ENCODE measurements around the gene PRKCSH. TPM values are rescaled to one million over a fixed set of nuclear protein-coding genes. Genes with fewer than 3 reads are reported as not detected.
"Not testable (repeated sequence)": the region's sequence is repeated elsewhere in the genome, so short reads cannot be mapped to it uniquely, and the experiment has no call there.

PRKCSH gene
- total RNA-seq, 2 donors from 2014 or later: 78.0 to 82.8 TPM

GRCh38 chr19:11461453-11461852 is 26.0 kb downstream of the PRKCSH start:
- Histone ChIP-seq H3K27ac (no peak overlapping the region), H3K9me3 (no peaks in the 10 kb centered on the region), H3K27me3 (no peaks in the 10 kb centered on the region), H3K36me3 (no peaks in the 10 kb centered on the region), H3K4me3 (no peak overlapping the region), H3K4me1 (no peaks in the 10 kb centered on the region)
- no peak for DNase-seq (ENCODE audit: low spot score)
- TF ChIP-seq, protein P1, sequence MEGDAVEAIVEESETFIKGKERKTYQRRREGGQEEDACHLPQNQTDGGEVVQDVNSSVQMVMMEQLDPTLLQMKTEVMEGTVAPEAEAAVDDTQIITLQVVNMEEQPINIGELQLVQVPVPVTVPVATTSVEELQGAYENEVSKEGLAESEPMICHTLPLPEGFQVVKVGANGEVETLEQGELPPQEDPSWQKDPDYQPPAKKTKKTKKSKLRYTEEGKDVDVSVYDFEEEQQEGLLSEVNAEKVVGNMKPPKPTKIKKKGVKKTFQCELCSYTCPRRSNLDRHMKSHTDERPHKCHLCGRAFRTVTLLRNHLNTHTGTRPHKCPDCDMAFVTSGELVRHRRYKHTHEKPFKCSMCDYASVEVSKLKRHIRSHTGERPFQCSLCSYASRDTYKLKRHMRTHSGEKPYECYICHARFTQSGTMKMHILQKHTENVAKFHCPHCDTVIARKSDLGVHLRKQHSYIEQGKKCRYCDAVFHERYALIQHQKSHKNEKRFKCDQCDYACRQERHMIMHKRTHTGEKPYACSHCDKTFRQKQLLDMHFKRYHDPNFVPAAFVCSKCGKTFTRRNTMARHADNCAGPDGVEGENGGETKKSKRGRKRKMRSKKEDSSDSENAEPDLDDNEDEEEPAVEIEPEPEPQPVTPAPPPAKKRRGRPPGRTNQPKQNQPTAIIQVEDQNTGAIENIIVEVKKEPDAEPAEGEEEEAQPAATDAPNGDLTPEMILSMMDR (IDR thresholded peaks at IDR 0.05): no peak

GRCh38 chr19:11463391-11463790 is 28.0 kb downstream of the PRKCSH start:
- no peak for DNase-seq (ENCODE audit: low spot score)
- TF ChIP-seq, protein P1 (IDR thresholded peaks at IDR 0.05): no peak
- H3K27me3 ChIP-seq: no peaks in the 10 kb centered on the region
- no peaks in the 10 kb centered on the region for H3K9me3 ChIP-seq
- no peak overlapping the region for H3K4me3 ChIP-seq
- no peaks in the 10 kb centered on the region for H3K36me3 ChIP-seq
- no peak overlapping the region for H3K27ac ChIP-seq
- no peaks in the 10 kb centered on the region for H3K4me1 ChIP-seq

DNA sequence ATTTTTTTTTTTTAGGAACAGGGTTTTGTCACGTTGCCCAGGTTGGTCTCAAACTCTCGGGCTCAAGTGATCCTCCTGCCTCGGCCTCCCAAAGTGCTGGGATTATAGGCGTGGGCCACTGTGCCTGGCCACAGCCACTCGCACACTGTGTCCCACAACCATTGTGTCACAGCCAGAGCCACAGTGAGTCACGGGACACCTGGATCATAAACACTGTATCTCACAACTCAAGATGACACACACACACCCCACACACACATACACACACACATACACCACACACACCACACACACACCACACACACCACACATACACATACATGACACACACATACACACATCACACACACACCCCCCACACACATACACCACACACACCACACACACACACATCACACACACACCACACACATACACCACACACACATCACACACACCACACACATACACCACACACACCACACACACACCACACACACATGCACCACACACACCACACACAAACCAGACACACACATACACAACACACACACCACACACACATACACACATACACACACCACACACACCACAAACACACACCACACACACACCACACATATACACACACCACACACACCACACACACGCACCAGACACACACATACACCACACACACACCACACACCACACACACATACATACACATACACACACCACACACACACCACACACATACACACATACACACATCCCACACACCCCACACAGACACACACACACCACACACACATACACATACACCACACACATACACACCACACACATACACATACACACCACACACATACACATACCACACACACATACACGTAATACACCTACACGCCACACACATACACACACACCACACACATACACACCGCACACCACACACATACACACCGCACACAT is 29.2 kb downstream of the PRKCSH start:
- H3K4me3 ChIP-seq: no peak overlapping the region
- H3K27ac ChIP-seq: no peak overlapping the region
- no peaks in the 10 kb centered on the region for H3K9me3 ChIP-seq
- no peak for DNase-seq (ENCODE audit: low spot score)
- TF ChIP-seq, protein P1 (IDR thresholded peaks at IDR 0.05): no peak
- H3K27me3 ChIP-seq: no peaks in the 10 kb centered on the region
- H3K36me3 ChIP-seq: no peaks in the 10 kb centered on the region
- H3K4me1 ChIP-seq: no peaks in the 10 kb centered on the region

- no peaks in the 10 kb centered on the region for H3K36me3 ChIP-seq
- no peak overlapping the region for H3K27ac ChIP-seq
- no peak overlapping the region for H3K4me3 ChIP-seq
- no peaks in the 10 kb centered on the region for H3K9me3 ChIP-seq
- no peaks in the 10 kb centered on the region for H3K27me3 ChIP-seq
- TF ChIP-seq, protein P1 (IDR thresholded peaks at IDR 0.05): no peak
- no peak for DNase-seq (ENCODE audit: low spot score)
- no peaks in the 10 kb centered on the region for H3K4me1 ChIP-seq
Measured at GRCh38 chr19:11465600-11465999, 30.2 kb downstream of the PRKCSH start.

- H3K4me1 ChIP-seq; H3K4me3 ChIP-seq; H3K9me3 ChIP-seq; DNase-seq (ENCODE audit: low spot score); H3K27ac ChIP-seq; H3K27me3 ChIP-seq; H3K36me3 ChIP-seq: not testable (repeated sequence)
Measured at GRCh38 chr19:11468266-11468845, 32.9 kb downstream of the PRKCSH start.

- DNase-seq (ENCODE audit: low spot score): no peak
- TF ChIP-seq, protein P1 (IDR thresholded peaks at IDR 0.05): no peak
- H3K4me1 ChIP-seq: no peaks in the 10 kb centered on the region
- no peaks in the 10 kb centered on the region for H3K36me3 ChIP-seq
- no peak overlapping the region for H3K4me3 ChIP-seq
- H3K27me3 ChIP-seq: no peaks in the 10 kb centered on the region
- H3K9me3 ChIP-seq: no peaks in the 10 kb centered on the region
- no peak overlapping the region for H3K27ac ChIP-seq
Measured at GRCh38 chr19:11473725-11474124, 38.3 kb downstream of the PRKCSH start.

GRCh38 chr19:11475343-11475742 is 39.9 kb downstream of the PRKCSH start:
- H3K36me3 ChIP-seq; H3K9me3 ChIP-seq; DNase-seq (ENCODE audit: low spot score); H3K27ac ChIP-seq; H3K4me3 ChIP-seq: not testable (repeated sequence)
- H3K4me1 ChIP-seq: peaks cover 0 to 12% of the 10 kb centered on the region in 2 donors
- peaks cover 3 to 11% of the 10 kb centered on the region in 2 donors for H3K27me3 ChIP-seq

All from right atrium auricular region (tissue), 2 donors.